ENCODE results near the gene PPP1R26. TPM values are rescaled to one million over a fixed set of nuclear protein-coding genes. Genes with fewer than 3 reads are reported as not detected.

Gene PPP1R26
- total and polyA plus RNA-seq, 2 of the 4 experiments (the other 2 are of a cell fraction): 3.8 to 5.6 TPM

GRCh38 chr9:135504262-135505243 lies 25.0 kb downstream of the PPP1R26 start:
- WGBS, 2 experiments (ENCODE audit: extremely low coverage in 2 of 2, insufficient read length in 1 of 2): 63% methylated on average over 8 of the region's 21 CpGs; no CpG with 5 or more reads in 1 of the 2 experiments
- Histone ChIP-seq H4K8ac (ENCODE audit: low read depth in 2 of 2, low read length in 2 of 2) (no peak overlapping the region), H3K36me3 (ENCODE audit: control insufficient read depth, insufficient read depth, low read length) (peaks cover 27% of the 10 kb centered on the region), H3K79me1 (ENCODE audit: low read depth in 1 of 2, low read length in 2 of 2) (peaks cover 4 to 37% of the 10 kb centered on the region in 2 experiments), H3K4me3 (ENCODE audit: insufficient read depth, low read depth, low read length) (no peak overlapping the region), H2BK5ac (ENCODE audit: low read depth, low read length, poor library complexity, severe bottlenecking) (no peak overlapping the region), H2AK5ac (ENCODE audit: low read depth, low read length) (no peak overlapping the region), H3K9me1 (ENCODE audit: insufficient read depth, low read length) (no peaks in the 10 kb centered on the region), H3K4ac (ENCODE audit: low read depth, low read length) (no peak overlapping the region), H3K14ac (replicated peaks; ENCODE audit: low read depth, low read length) (no peak overlapping the region), H3K9ac (ENCODE audit: low read depth, low read length) (no peak overlapping the region), H2AK9ac (replicated peaks; ENCODE audit: low read depth, low read length, poor library complexity) (peak overlapping the region; percentile 44), H3K4me2 (ENCODE audit: low read depth, low read length) (no peak overlapping the region), H2BK15ac (ENCODE audit: low read depth, low read length) (no peak overlapping the region), H2BK120ac (ENCODE audit: low read depth, low read length) (no peak overlapping the region), H4K20me1 (ENCODE audit: insufficient read depth, low read length) (peaks cover 35% of the 10 kb centered on the region), H3K56ac (ENCODE audit: extremely low read depth, insufficient read depth, low read length) (no peak overlapping the region), H3K4me1 (ENCODE audit: control insufficient read depth, insufficient read depth, low read length) (peaks cover 6% of the 10 kb centered on the region; the same call in 1 of the 2 replicates), H3K23ac (ENCODE audit: low read depth, low read length) (no peak overlapping the region), H4K5ac (ENCODE audit: low read depth, low read length) (no peak overlapping the region), H3K27ac (ENCODE audit: insufficient read depth, low read length) (no peak overlapping the region), H3K18ac (ENCODE audit: low read depth, low read length) (no peak overlapping the region), H4K91ac (ENCODE audit: insufficient read depth, low read depth, low read length) (no peak overlapping the region), H2BK20ac (ENCODE audit: low read depth, low read length) (no peak overlapping the region), H3K9me3 (ENCODE audit: control insufficient read depth, insufficient read depth, low read length) (no peaks in the 10 kb centered on the region), H2AFZ (replicated peaks; ENCODE audit: low read length, poor library complexity) (no peak overlapping the region), H3K27me3 (ENCODE audit: control insufficient read depth, insufficient read depth, low read length) (peaks cover 2% of the 10 kb centered on the region; the same call in 1 of the 2 replicates)
- intact Hi-C loops (cut with micrococcal nuclease): no loop called here
- ChIA-PET POLR2A (ENCODE audit: unreplicated experiment) (no interaction called here), CTCF (interaction anchor here (1.0 kb wide), 2 partner anchors 24 kb away, joined by 3 to 5 read pairs; no protein-coding TSS in a partner anchor)
- in situ Hi-C loops (cut with MboI; ENCODE audit: low sequenced_read_pairs): no loop called here
- no TSS peak for BruUV-seq (replicated peaks)
- peak; percentile 21; the same call in 1 of the 2 replicates for ATAC-seq (ENCODE audit: low read depth)
- peak; percentile 52 for DNase-seq
- no peak for TF ChIP-seq RFX5 (IDR thresholded peaks at IDR 0.05; ENCODE audit: low read depth, low read length)
- peak; percentile 28; the same call in 1 of the 2 replicates for TF ChIP-seq RAD21 (IDR thresholded peaks at IDR 0.05; ENCODE audit: low read length)
- TF ChIP-seq MXI1 (IDR thresholded peaks at IDR 0.05; ENCODE audit: borderline replicate concordance, low read depth, low read length): no peak
- TF ChIP-seq CTCF (conservative IDR thresholded peaks at IDR 0.05; ENCODE audit: low read depth, low read length): peak; percentile 64
- TF ChIP-seq CEBPB (IDR thresholded peaks at IDR 0.05; ENCODE audit: low read depth, low read length): no peak
- TF ChIP-seq USF2 (IDR thresholded peaks at IDR 0.05; ENCODE audit: low read depth, low read length): peak; percentile 13; the same call in 1 of the 2 replicates
- no peak for TF ChIP-seq FOS (IDR thresholded peaks at IDR 0.05; ENCODE audit: low read depth, low read length)
- dilution Hi-C loops (cut with HindIII; ENCODE audit: low sequenced_read_pairs, unreplicated experiment): no loop called here
